ENCODE results near the gene MARCHF10.

GRCh38 chr17:62807812-62808575 lies at the start of gene MARCHF10:
- TF ChIP-seq, protein P1, sequence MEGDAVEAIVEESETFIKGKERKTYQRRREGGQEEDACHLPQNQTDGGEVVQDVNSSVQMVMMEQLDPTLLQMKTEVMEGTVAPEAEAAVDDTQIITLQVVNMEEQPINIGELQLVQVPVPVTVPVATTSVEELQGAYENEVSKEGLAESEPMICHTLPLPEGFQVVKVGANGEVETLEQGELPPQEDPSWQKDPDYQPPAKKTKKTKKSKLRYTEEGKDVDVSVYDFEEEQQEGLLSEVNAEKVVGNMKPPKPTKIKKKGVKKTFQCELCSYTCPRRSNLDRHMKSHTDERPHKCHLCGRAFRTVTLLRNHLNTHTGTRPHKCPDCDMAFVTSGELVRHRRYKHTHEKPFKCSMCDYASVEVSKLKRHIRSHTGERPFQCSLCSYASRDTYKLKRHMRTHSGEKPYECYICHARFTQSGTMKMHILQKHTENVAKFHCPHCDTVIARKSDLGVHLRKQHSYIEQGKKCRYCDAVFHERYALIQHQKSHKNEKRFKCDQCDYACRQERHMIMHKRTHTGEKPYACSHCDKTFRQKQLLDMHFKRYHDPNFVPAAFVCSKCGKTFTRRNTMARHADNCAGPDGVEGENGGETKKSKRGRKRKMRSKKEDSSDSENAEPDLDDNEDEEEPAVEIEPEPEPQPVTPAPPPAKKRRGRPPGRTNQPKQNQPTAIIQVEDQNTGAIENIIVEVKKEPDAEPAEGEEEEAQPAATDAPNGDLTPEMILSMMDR (IDR thresholded peaks at IDR 0.05): no peak
- TF ChIP-seq POLR2A (IDR thresholded peaks at IDR 0.05): no peak

All from breast epithelium (tissue), 3 donors.